ENCODE results near the gene CDH4. TPM values are rescaled to one million over a fixed set of nuclear protein-coding genes. Genes with fewer than 3 reads are reported as not detected.

Gene CDH4
- total and polyA plus RNA-seq, 2 of the 8 experiments (the other 6 are each of a cell fraction or from before 2014, with no cell fraction given): 4.3 to 7.9 TPM

- no peak for TF ChIP-seq EZH2 (IDR thresholded peaks at IDR 0.05; ENCODE audit: low read depth, low read length, severe bottlenecking)
- no peak for TF ChIP-seq SAP30 (IDR thresholded peaks at IDR 0.05; ENCODE audit: insufficient read depth, insufficient replicate concordance, low read length)
- no peak for TF ChIP-seq PHF8 (conservative IDR thresholded peaks at IDR 0.05; ENCODE audit: low read depth, low read length)
- TF ChIP-seq BACH1 (IDR thresholded peaks at IDR 0.05; ENCODE audit: low read length): no peak
- no peak for TF ChIP-seq CREB1 (IDR thresholded peaks at IDR 0.05)
Measured at GRCh38 chr20:61732511-61733210, 480.6 kb downstream of the CDH4 start (continued).

Data from H1 (cell line).